ENCODE results near the gene HSPH1.

DNA sequence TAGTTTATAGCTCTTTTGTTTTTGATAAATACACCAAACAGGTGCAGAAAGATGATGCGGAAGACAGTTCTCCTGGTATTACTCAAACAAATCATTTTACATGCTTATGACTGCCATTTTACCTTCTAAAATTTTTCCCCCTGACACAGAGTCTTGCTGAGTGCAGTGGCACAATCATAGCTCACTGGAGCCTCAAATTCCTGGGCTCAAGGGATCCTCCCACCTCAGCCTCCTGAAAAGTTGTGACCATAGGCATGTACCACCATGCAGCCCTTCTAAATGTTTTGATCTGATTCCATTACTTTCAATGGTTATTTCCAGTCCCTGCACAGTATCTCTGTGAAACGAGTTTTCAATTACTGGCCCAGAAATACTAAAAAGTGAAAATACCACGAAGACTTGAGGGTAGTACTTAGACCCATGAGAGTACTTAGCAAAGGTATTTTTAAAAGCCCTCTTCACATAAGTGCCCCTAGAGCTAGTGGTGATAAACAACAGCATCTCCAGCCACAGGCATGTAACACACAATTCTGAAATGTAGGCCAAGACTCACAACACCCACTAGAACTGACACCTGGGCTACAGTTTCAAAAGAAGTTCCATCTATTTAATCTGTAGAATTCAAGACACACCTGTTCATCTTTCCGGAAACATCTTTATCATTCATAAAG, 11.3 kb downstream of the HSPH1 start:
- TF ChIP-seq, protein P1, sequence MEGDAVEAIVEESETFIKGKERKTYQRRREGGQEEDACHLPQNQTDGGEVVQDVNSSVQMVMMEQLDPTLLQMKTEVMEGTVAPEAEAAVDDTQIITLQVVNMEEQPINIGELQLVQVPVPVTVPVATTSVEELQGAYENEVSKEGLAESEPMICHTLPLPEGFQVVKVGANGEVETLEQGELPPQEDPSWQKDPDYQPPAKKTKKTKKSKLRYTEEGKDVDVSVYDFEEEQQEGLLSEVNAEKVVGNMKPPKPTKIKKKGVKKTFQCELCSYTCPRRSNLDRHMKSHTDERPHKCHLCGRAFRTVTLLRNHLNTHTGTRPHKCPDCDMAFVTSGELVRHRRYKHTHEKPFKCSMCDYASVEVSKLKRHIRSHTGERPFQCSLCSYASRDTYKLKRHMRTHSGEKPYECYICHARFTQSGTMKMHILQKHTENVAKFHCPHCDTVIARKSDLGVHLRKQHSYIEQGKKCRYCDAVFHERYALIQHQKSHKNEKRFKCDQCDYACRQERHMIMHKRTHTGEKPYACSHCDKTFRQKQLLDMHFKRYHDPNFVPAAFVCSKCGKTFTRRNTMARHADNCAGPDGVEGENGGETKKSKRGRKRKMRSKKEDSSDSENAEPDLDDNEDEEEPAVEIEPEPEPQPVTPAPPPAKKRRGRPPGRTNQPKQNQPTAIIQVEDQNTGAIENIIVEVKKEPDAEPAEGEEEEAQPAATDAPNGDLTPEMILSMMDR (IDR thresholded peaks at IDR 0.05 in 2 of 3, conservative IDR thresholded peaks at IDR 0.05 in 1 of 3; ENCODE audit: borderline replicate concordance in 1 of 3, insufficient read depth in 1 of 3, low read depth in 2 of 3, low read length in 2 of 3), result no peak
- TF ChIP-seq POLR2A (IDR thresholded peaks at IDR 0.05; ENCODE audit: borderline replicate concordance, extremely low read depth, insufficient read depth, insufficient read length) (no peak), YY1 (IDR thresholded peaks at IDR 0.05; ENCODE audit: extremely low read depth, insufficient replicate concordance, low read depth, low read length) (no peak), CEBPB (IDR thresholded peaks at IDR 0.05; ENCODE audit: low read depth) (no peak), SRF (IDR thresholded peaks at IDR 0.05; ENCODE audit: low read depth) (no peak), POLR2AphosphoS5 (IDR thresholded peaks at IDR 0.05; ENCODE audit: low read depth, low read length) (no peak), SP1 (IDR thresholded peaks at IDR 0.05; ENCODE audit: low read depth) (no peak), ATF3 (IDR thresholded peaks at IDR 0.05) (no peak), ZFX (IDR thresholded peaks at IDR 0.05) (no peak), EZH2 (IDR thresholded peaks at IDR 0.05) (no peak), ZNF274 (IDR thresholded peaks at IDR 0.05; ENCODE audit: low read depth, low read length) (no peak)
